DMS153 (cell line): Measurements from ENCODE around the gene TIMM22.
A peak's percentile ranks its signal among the peaks of the same experiment; 100 is the strongest.

ENCODE experiments used
- DNase-seq: peaks from one replicate; lab custom pipeline; 2025; lab: John Stamatoyannopoulos, UW

Gene TIMM22

GRCh38 chr17:1002771-1003555 lies 6.0 kb downstream of the TIMM22 start:
- peak; percentile 8 for DNase-seq

- no peak for DNase-seq
Observed at GRCh38 chr17:1003633-1003971, 6.7 kb downstream of the TIMM22 start.

GRCh38 chr17:1003972-1004768 lies 7.2 kb downstream of the TIMM22 start:
- no peak for DNase-seq

- DNase-seq = no peak
Observed at GRCh38 chr17:1004769-1005295, 7.9 kb downstream of the TIMM22 start.

GRCh38 chr17:1005361-1005946 lies 8.5 kb downstream of the TIMM22 start:
- DNase-seq = peak; percentile 26

- peak; percentile 3 for DNase-seq
Observed at GRCh38 chr17:1006054-1006453, 9.1 kb downstream of the TIMM22 start.

- DNase-seq = no peak
Observed at GRCh38 chr17:1007310-1008007, 10.5 kb downstream of the TIMM22 start.

- DNase-seq = no peak
Observed at GRCh38 chr17:1008008-1008761, 11.3 kb downstream of the TIMM22 start.

GRCh38 chr17:1009229-1010085 lies 12.5 kb downstream of the TIMM22 start:
- no peak for DNase-seq

GRCh38 chr17:1010086-1010450 lies 13.1 kb downstream of the TIMM22 start:
- DNase-seq = no peak

- DNase-seq = no peak
Observed at GRCh38 chr17:1010586-1010985, 13.7 kb downstream of the TIMM22 start.

GRCh38 chr17:1011138-1011537 lies 14.2 kb downstream of the TIMM22 start:
- no peak for DNase-seq

- no peak for DNase-seq
Observed at GRCh38 chr17:1011760-1012735, 15.1 kb downstream of the TIMM22 start.

GRCh38 chr17:1012823-1013728 lies 16.1 kb downstream of the TIMM22 start:
- DNase-seq = no peak

GRCh38 chr17:1013729-1014090 lies 16.8 kb downstream of the TIMM22 start:
- DNase-seq = no peak

GRCh38 chr17:1018547-1018946 lies 21.6 kb downstream of the TIMM22 start:
- DNase-seq = no peak

GRCh38 chr17:1019451-1019850 lies 22.5 kb downstream of the TIMM22 start:
- DNase-seq = no peak

- DNase-seq = no peak
Observed at GRCh38 chr17:1021147-1021546, 24.2 kb downstream of the TIMM22 start.
